Measurements from ENCODE around the gene DMC1. TPM values are rescaled to one million over a fixed set of nuclear protein-coding genes. Genes with fewer than 3 reads are reported as not detected.

The DMC1 gene
- total and polyA plus RNA-seq, 2 donors (not counting 3 experiments of a cell fraction or from before 2014, with no cell fraction given) = 0.22 to 0.91 TPM

DNA sequence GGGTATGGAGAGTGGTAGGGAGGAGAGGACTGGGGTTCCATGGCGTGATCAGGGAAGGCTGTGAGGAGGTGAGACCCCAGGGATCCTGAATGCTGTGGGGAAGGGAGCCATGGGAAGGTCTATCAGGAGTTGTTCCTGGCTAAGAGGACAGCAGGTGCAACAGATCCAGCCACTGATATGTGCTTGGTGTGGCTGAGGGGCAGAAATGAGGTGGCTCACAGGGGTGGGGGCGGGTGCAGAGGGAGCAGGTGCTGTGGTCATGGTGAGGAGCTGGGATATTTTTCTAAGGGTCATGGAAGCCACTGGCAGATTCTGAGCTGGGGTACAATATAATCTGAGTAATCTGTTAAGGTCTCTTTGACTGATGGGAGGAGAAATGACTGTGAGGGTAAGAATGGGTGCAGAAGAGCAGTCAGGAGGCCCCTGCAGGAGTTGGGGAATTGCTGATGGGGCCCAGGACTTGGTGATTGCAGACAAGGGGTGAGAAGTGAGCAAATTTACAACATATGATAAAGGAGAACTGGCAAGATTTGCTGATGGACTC, 31.3 kb upstream of the DMC1 start:
- Histone ChIP-seq H3K9me1 (replicated peaks; ENCODE audit: control insufficient read depth, extremely low read depth, insufficient read depth, low read length) (no peaks in the 10 kb centered on the region), H3K4me3 (replicated peaks in 1 of 3; ENCODE audit: insufficient read depth in 1 of 3, low read depth in 1 of 3, low read length in 3 of 3) (no peak overlapping the region), H3K79me2 (ENCODE audit: control insufficient read depth, insufficient read depth, low read length) (no peaks in the 10 kb centered on the region), H3K36me3 (ENCODE audit: control insufficient read depth in 2 of 2, extremely low read depth in 1 of 2, insufficient read depth in 2 of 2, low read length in 2 of 2) (no peaks in the 10 kb centered on the region), H3K4me2 (ENCODE audit: insufficient read depth, low read length) (no peak overlapping the region), H3K9ac (replicated peaks; ENCODE audit: extremely low read depth, insufficient read depth, low read length) (no peak overlapping the region), H3K27me3 (ENCODE audit: control insufficient read depth in 2 of 2, insufficient read depth in 2 of 2, low read length in 2 of 2) (no peaks in the 10 kb centered on the region), H3K27ac (ENCODE audit: insufficient read depth, low read depth, low read length) (no peak overlapping the region), H2AFZ (ENCODE audit: low read depth, low read length) (no peak overlapping the region), H4K20me1 (replicated peaks; ENCODE audit: control insufficient read depth, extremely low read depth, insufficient read depth, low read length) (no peaks in the 10 kb centered on the region), H3K4me1 (ENCODE audit: control insufficient read depth, extremely low read depth, insufficient read depth, low read length) (no peaks in the 10 kb centered on the region), H3K9me3 (replicated peaks; ENCODE audit: control insufficient read depth, insufficient read depth, low read length) (no peaks in the 10 kb centered on the region)
- CTCF ChIA-PET = no interaction called here
- intact Hi-C loops (cut with micrococcal nuclease) = no loop called here
- BruUV-seq (replicated peaks) = no TSS peak
- POLR2A ChIA-PET = no interaction called here
- no peak for TF ChIP-seq JUN (IDR thresholded peaks at IDR 0.05; ENCODE audit: borderline replicate concordance, insufficient read depth, insufficient read length, low read depth)
- no peak for TF ChIP-seq GATA2 (IDR thresholded peaks at IDR 0.05; ENCODE audit: insufficient read depth, insufficient read length, low read depth, low read length)
- TF ChIP-seq FOS (IDR thresholded peaks at IDR 0.05; ENCODE audit: borderline replicate concordance, insufficient read depth, low read length) = no peak
- TF ChIP-seq POLR2A (IDR thresholded peaks at IDR 0.05; ENCODE audit: low read depth, low read length) = no peak
- no peak for TF ChIP-seq MAX (IDR thresholded peaks at IDR 0.05; ENCODE audit: insufficient read depth, insufficient read length)
- DNase-seq (ENCODE audit: low read depth, low spot score) (no peak), FAIRE-seq (no peak)
- dilution Hi-C loops (cut with MboI; ENCODE audit: extremely low pct_ligation_motif_present, low sequenced_read_pairs) = no loop called here

DNA sequence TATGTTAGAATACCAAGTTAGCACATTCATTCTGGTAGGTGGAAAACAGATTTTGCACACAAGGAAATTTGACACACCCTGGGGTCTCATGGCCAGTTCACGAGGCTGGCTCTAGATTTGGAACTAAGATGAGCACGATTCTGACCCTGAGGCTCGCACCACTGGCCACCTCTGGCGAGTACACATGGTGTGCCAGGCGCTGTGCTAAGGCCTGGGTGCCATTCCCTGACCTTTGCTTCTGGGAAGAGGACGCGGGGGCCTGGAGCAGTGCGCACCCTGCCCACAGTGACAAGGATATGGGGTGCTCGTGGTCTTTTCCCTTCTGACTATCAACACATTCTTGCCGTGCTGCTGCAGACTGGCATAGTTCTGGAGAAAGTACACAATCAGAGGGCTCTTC, 29.5 kb upstream of the DMC1 start:
- dilution Hi-C loops (cut with MboI; ENCODE audit: extremely low pct_ligation_motif_present, low sequenced_read_pairs) (no loop called here), intact Hi-C loops (cut with micrococcal nuclease) (no loop called here)
- no peaks in the 10 kb centered on the region for H4K20me1 ChIP-seq (replicated peaks; ENCODE audit: control insufficient read depth, extremely low read depth, insufficient read depth, low read length)
- FAIRE-seq (no peak), DNase-seq (ENCODE audit: low read depth, low spot score) (no peak)
- no peak overlapping the region for H3K4me2 ChIP-seq (ENCODE audit: insufficient read depth, low read length)
- H3K36me3 ChIP-seq (ENCODE audit: control insufficient read depth in 2 of 2, extremely low read depth in 1 of 2, insufficient read depth in 2 of 2, low read length in 2 of 2) = no peaks in the 10 kb centered on the region
- H3K79me2 ChIP-seq (ENCODE audit: control insufficient read depth, insufficient read depth, low read length) = no peaks in the 10 kb centered on the region
- ChIA-PET POLR2A (no interaction called here), CTCF (no interaction called here)
- no peak overlapping the region for H2AFZ ChIP-seq (ENCODE audit: low read depth, low read length)
- no peaks in the 10 kb centered on the region for H3K9me1 ChIP-seq (replicated peaks; ENCODE audit: control insufficient read depth, extremely low read depth, insufficient read depth, low read length)
- no peaks in the 10 kb centered on the region for H3K27me3 ChIP-seq (ENCODE audit: control insufficient read depth in 2 of 2, insufficient read depth in 2 of 2, low read length in 2 of 2)
- TF ChIP-seq POLR2AphosphoS5 (IDR thresholded peaks at IDR 0.05; ENCODE audit: insufficient read depth, low read depth, low read length) = no peak
- TF ChIP-seq MAX (IDR thresholded peaks at IDR 0.05; ENCODE audit: insufficient read depth, insufficient read length) = no peak
- TF ChIP-seq GATA2 (IDR thresholded peaks at IDR 0.05; ENCODE audit: insufficient read depth, insufficient read length, low read depth, low read length) = no peak
- no peak for TF ChIP-seq EZH2 (IDR thresholded peaks at IDR 0.05; ENCODE audit: borderline replicate concordance, low read depth, low read length, severe bottlenecking)
- TF ChIP-seq MYC (IDR thresholded peaks at IDR 0.05; ENCODE audit: low read depth, low read length) = no peak
- TF ChIP-seq, protein P1, sequence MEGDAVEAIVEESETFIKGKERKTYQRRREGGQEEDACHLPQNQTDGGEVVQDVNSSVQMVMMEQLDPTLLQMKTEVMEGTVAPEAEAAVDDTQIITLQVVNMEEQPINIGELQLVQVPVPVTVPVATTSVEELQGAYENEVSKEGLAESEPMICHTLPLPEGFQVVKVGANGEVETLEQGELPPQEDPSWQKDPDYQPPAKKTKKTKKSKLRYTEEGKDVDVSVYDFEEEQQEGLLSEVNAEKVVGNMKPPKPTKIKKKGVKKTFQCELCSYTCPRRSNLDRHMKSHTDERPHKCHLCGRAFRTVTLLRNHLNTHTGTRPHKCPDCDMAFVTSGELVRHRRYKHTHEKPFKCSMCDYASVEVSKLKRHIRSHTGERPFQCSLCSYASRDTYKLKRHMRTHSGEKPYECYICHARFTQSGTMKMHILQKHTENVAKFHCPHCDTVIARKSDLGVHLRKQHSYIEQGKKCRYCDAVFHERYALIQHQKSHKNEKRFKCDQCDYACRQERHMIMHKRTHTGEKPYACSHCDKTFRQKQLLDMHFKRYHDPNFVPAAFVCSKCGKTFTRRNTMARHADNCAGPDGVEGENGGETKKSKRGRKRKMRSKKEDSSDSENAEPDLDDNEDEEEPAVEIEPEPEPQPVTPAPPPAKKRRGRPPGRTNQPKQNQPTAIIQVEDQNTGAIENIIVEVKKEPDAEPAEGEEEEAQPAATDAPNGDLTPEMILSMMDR (IDR thresholded peaks at IDR 0.05; ENCODE audit: extremely low read depth in 1 of 2, insufficient read depth in 1 of 2, low read depth in 1 of 2, low read length in 2 of 2) = no peak
- no peak for TF ChIP-seq FOS (IDR thresholded peaks at IDR 0.05; ENCODE audit: borderline replicate concordance, insufficient read depth, low read length)
- TF ChIP-seq JUN (IDR thresholded peaks at IDR 0.05; ENCODE audit: borderline replicate concordance, insufficient read depth, insufficient read length, low read depth) = no peak
- no peak for TF ChIP-seq POLR2A (IDR thresholded peaks at IDR 0.05; ENCODE audit: low read depth, low read length)
- BruUV-seq (replicated peaks) = no TSS peak
- H3K4me1 ChIP-seq (ENCODE audit: control insufficient read depth, extremely low read depth, insufficient read depth, low read length) = no peaks in the 10 kb centered on the region
- H3K27ac ChIP-seq (ENCODE audit: insufficient read depth, low read depth, low read length) = no peak overlapping the region
- H3K9ac ChIP-seq (replicated peaks; ENCODE audit: extremely low read depth, insufficient read depth, low read length) = no peak overlapping the region
- H3K4me3 ChIP-seq (replicated peaks in 1 of 3; ENCODE audit: insufficient read depth in 1 of 3, low read depth in 1 of 3, low read length in 3 of 3) = no peak overlapping the region
- no peaks in the 10 kb centered on the region for H3K9me3 ChIP-seq (replicated peaks; ENCODE audit: control insufficient read depth, insufficient read depth, low read length)

Data from endothelial cell of umbilical vein (primary cell).